HCT116 (cell line): Measurements from ENCODE around the gene ZSWIM8. TPM values are rescaled to one million over a fixed set of nuclear protein-coding genes. Genes with fewer than 3 reads are reported as not detected.
"Not testable (repeated sequence)": the region's sequence is repeated elsewhere in the genome, so short reads cannot be mapped to it uniquely, and the experiment has no call there.

Experiments used
- ATAC-seq: fragments of 200-7000 bp; cut with Tn5 transposase; 2 replicates; pipeline ENCODE4 v1.9.1; 2020; ENCODE audit warnings: mild to moderate bottlenecking, moderate library complexity
- BruUV-seq: library from RNA; stranded (reverse); fragments of 400-500 nt; replicated peaks from 2 replicates; lab custom pipeline; 2021; lab: Mats Ljungman, UMichigan
- CTCF ChIA-PET: fragments of 300-600 bp; sonication (Branson Sonifier 250); formaldehyde crosslinking; loops from one replicate; lab custom pipeline; 2021; ENCODE audit warnings: antibody characterized with exemption; lab: Charles Lee
- POLR2A ChIA-PET: fragments of 300-600, 350-600 bp; sonication (Branson Sonifier 250); formaldehyde crosslinking; loops from one replicate; lab custom pipeline; 2021; ENCODE audit warnings: antibody characterized with exemption; lab: Charles Lee
- RAD21 ChIA-PET, 2 experiments: fragments of 300-600 bp; sonication (Branson Sonifier 250); formaldehyde crosslinking; loops; one replicate each; lab custom pipeline; 2023; ENCODE audit warnings: low total read pairs in 2 of 2; ENCODE audit not compliant: uncharacterized antibody in 2 of 2, unreplicated experiment in 2 of 2, low non-redundant PET in 1 of 2; lab: Charles Lee
- DNase-seq: peaks from one replicate; pipeline ENCODE4 v3.0.0-alpha.2; 2010; ENCODE audit warnings: low read depth, low spot score
- H2AFZ ChIP-seq: fragments of 200-600 bp; shearing (Covaris generic), sonication (generic); 2 replicates; pipeline ENCODE4 v1.6.1; 2017; ENCODE audit warnings: low read depth, mixed run types, mixed read lengths, antibody characterized with exemption, low read length; ENCODE audit not compliant: poor library complexity, severe bottlenecking
- H3K27ac ChIP-seq: 2 replicates; pipeline ENCODE4 v1.5.1; 2012; ENCODE audit warnings: low read depth, low read length
- H3K27me3 ChIP-seq: fragments of 200-600 bp; sonication (generic); 2 replicates; pipeline ENCODE4 v1.6.1; 2016; ENCODE audit warnings: mixed run types, low read length, mixed read lengths; ENCODE audit not compliant: insufficient read depth
- H3K36me3 ChIP-seq, 2 experiments: fragments of 200-500 bp in 1 of 2; fragments of 200-600 bp in 1 of 2; sonication (Bioruptor generic) in 1 of 2; sonication (generic) in 1 of 2; 2 replicates each; pipeline versions ENCODE4 v1.5.1 to v1.6.1; 2014 to 2016; ENCODE audit warnings: low read length in 2 of 2, inconsistent platforms in 1 of 2, mixed read lengths in 1 of 2, mixed run types in 1 of 2; ENCODE audit not compliant: insufficient read depth in 2 of 2, control insufficient read depth in 1 of 2
- H3K4me1 ChIP-seq, 2 experiments: fragments of 200-600 bp in 1 of 2; sonication (generic) in 1 of 2; 2 replicates each; pipeline versions ENCODE4 v1.5.1 to v1.6.1; 2012 to 2017; ENCODE audit warnings: low read length in 2 of 2, inconsistent platforms in 1 of 2, mild to moderate bottlenecking in 1 of 2, mixed read lengths in 1 of 2, mixed run types in 1 of 2, moderate library complexity in 1 of 2; ENCODE audit not compliant: insufficient read depth in 2 of 2, control insufficient read depth in 1 of 2
- H3K4me2 ChIP-seq: fragments of 200-600 bp; sonication (generic); 2 replicates; pipeline ENCODE4 v1.6.1; 2017; ENCODE audit warnings: mixed run types, low read length, mixed read lengths
- H3K4me3 ChIP-seq, 2 experiments: fragments of 200-600 bp in 1 of 2; sonication (generic) in 1 of 2; replicated peaks in 1 of 2; 2 replicates each; pipeline ENCODE4 v1.5.1; 2011 to 2016; ENCODE audit warnings: low read length in 2 of 2, control low read depth in 1 of 2, low read depth in 1 of 2, mild to moderate bottlenecking in 1 of 2, mixed read lengths in 1 of 2, mixed run types in 1 of 2
- H3K79me2 ChIP-seq: fragments of 200-600 bp; sonication (generic); 2 replicates; pipeline ENCODE4 v1.6.1; 2017; ENCODE audit warnings: mild to moderate bottlenecking, mixed run types, low read length, moderate library complexity, mixed read lengths; ENCODE audit not compliant: insufficient read depth
- H3K9ac ChIP-seq: fragments of 200-600 bp; sonication (generic); 2 replicates; pipeline ENCODE4 v1.6.1; 2016; ENCODE audit warnings: low read length, mixed read lengths
- H3K9me2 ChIP-seq: fragments of 200-600 bp; sonication (generic), shearing (Covaris generic); 2 replicates; pipeline ENCODE4 v1.6.1; 2017; ENCODE audit warnings: mixed run types, mild to moderate bottlenecking, moderate library complexity; ENCODE audit not compliant: insufficient read depth
- H3K9me3 ChIP-seq, 2 experiments: fragments of 200-500 bp in 1 of 2; fragments of 200-600 bp in 1 of 2; sonication (Bioruptor generic) in 1 of 2; sonication (generic) in 1 of 2; 2 replicates each; pipeline ENCODE4 v1.6.1; 2014 to 2017; ENCODE audit warnings: low read length in 2 of 2, mixed read lengths in 2 of 2, inconsistent platforms in 1 of 2, low read depth in 1 of 2, mild to moderate bottlenecking in 1 of 2, mixed run types in 1 of 2, moderate library complexity in 1 of 2; ENCODE audit not compliant: control insufficient read depth in 1 of 2, insufficient read depth in 1 of 2
- H4K20me1 ChIP-seq: fragments of 200-600 bp; sonication (generic), shearing (Covaris generic); 2 replicates; pipeline ENCODE4 v1.6.1; 2017; ENCODE audit warnings: mixed run types, mild to moderate bottlenecking, moderate library complexity; ENCODE audit not compliant: insufficient read depth
- ATF3 ChIP-seq: IDR thresholded peaks from 2 replicates; pipeline ENCODE4 v1.6.1; 2012
- CTCF ChIP-seq, 3 experiments: fragments of 200-600 bp in 1 of 3; sonication (generic) in 1 of 3; IDR thresholded peaks in 2 of 3; conservative IDR thresholded peaks in 1 of 3; 2 replicates each; pipeline ENCODE4 v1.5.1; 2012 to 2017; ENCODE audit warnings: low read depth in 2 of 3, low read length in 2 of 3, antibody characterized with exemption in 1 of 3, borderline replicate concordance in 1 of 3, control low read depth in 1 of 3, mild to moderate bottlenecking in 1 of 3, mixed read lengths in 1 of 3, mixed run types in 1 of 3, moderate library complexity in 1 of 3; ENCODE audit not compliant: insufficient read depth in 1 of 3
- EGR1 ChIP-seq: IDR thresholded peaks from 2 replicates; pipeline ENCODE4 v1.6.1; 2012; ENCODE audit warnings: low read depth
- FOSL1 ChIP-seq: IDR thresholded peaks from 2 replicates; pipeline ENCODE4 v1.6.1; 2012; ENCODE audit warnings: low read depth
- MAX ChIP-seq: IDR thresholded peaks from 2 replicates; pipeline ENCODE4 v1.6.1; 2012
- POLR2AphosphoS5 ChIP-seq: IDR thresholded peaks from 2 replicates; pipeline ENCODE4 v1.6.1; 2011; ENCODE audit warnings: mild to moderate bottlenecking, low read depth, low read length, moderate library complexity
- RAD21 ChIP-seq: IDR thresholded peaks from 2 replicates; pipeline ENCODE4 v1.6.1; 2012; ENCODE audit warnings: low read depth, mild to moderate bottlenecking
- REST ChIP-seq: IDR thresholded peaks from 2 replicates; pipeline ENCODE4 v1.6.1; 2012; ENCODE audit warnings: low read depth
- SP1 ChIP-seq: IDR thresholded peaks from 2 replicates; pipeline ENCODE4 v1.6.1; 2012; ENCODE audit warnings: low read depth
- SRF ChIP-seq: IDR thresholded peaks from 2 replicates; pipeline ENCODE4 v1.6.1; 2012; ENCODE audit warnings: low read depth
- TCF7L2 ChIP-seq: IDR thresholded peaks from 2 replicates; pipeline ENCODE4 v1.7.0; 2011; ENCODE audit warnings: borderline replicate concordance, inconsistent platforms; ENCODE audit not compliant: insufficient read depth, insufficient read length; ENCODE audit errors: extremely low read depth
- YY1 ChIP-seq: IDR thresholded peaks from 2 replicates; pipeline ENCODE4 v1.6.1; 2011; ENCODE audit warnings: low read length, low read depth, moderate library complexity, mild to moderate bottlenecking; ENCODE audit not compliant: insufficient replicate concordance; ENCODE audit errors: extremely low read depth
- ZFX ChIP-seq: fragments of 450-650 bp; IDR thresholded peaks from 2 replicates; pipeline ENCODE4 v1.6.1; 2017
- ZNF274 ChIP-seq: fragments of 200-500 bp; sonication (Bioruptor generic); IDR thresholded peaks from 2 replicates; pipeline ENCODE4 v1.6.1; 2014; ENCODE audit warnings: mild to moderate bottlenecking, low read depth, low read length, inconsistent platforms
- intact Hi-C: fragments of 100-400 bp; cut with micrococcal nuclease; formaldehyde crosslinking; loops from 2 replicates; pipeline ENCODE4 v1.10.0; 2022
- total RNA-seq: library from RNA; stranded (reverse); gene quantifications from one replicate; pipeline ENCODE4 v1.2.1, GENCODE V29; 2021; ENCODE audit not compliant: unreplicated experiment

Gene ZSWIM8
- total RNA-seq, 1 experiment from 2014 or later = 49.9 TPM

- DNase-seq, H3K9me3 ChIP-seq, H3K79me2 ChIP-seq, H4K20me1 ChIP-seq, H3K27ac ChIP-seq, H3K9me2 ChIP-seq, H3K27me3 ChIP-seq, CTCF ChIA-PET, H3K4me2 ChIP-seq, intact Hi-C loops, BruUV-seq, H2AFZ ChIP-seq, H3K9ac ChIP-seq, ATAC-seq, POLR2A ChIA-PET, H3K4me1 ChIP-seq, H3K4me3 ChIP-seq, RAD21 ChIA-PET: not testable (repeated sequence)
- TF ChIP-seq POLR2AphosphoS5 = 0 out of 2 replicates have a peak, but pooled peaks have one; percentile 2
- peaks cover 19 to 26% of the 10 kb centered on the region in 2 experiments for H3K36me3 ChIP-seq
Observed at GRCh38 chr10:73796035-73796434, 10.6 kb downstream of the ZSWIM8 start.

- ATAC-seq = no peak
- peaks cover 19 to 27% of the 10 kb centered on the region in 2 experiments for H3K36me3 ChIP-seq
- H3K79me2 ChIP-seq = no peaks in the 10 kb centered on the region
- POLR2A ChIA-PET = no interaction called here
- CTCF ChIA-PET = no interaction called here
- intact Hi-C loops = no loop called here
- H3K9me3 ChIP-seq = no peaks in the 10 kb centered on the region
- no peak overlapping the region for H3K27ac ChIP-seq
- DNase-seq = no peak
- no peak overlapping the region for H2AFZ ChIP-seq
- no peaks in the 10 kb centered on the region for H4K20me1 ChIP-seq
- no peak overlapping the region for H3K4me2 ChIP-seq
- TF ChIP-seq RAD21 (no peak), ATF3 (no peak), TCF7L2 (no peak), ZNF274 (no peak), YY1 (no peak), ZFX (no peak), POLR2AphosphoS5 (no peak), EGR1 (no peak), SP1 (no peak), REST (no peak), MAX (no peak), SRF (no peak), CTCF (IDR thresholded peaks at IDR 0.05 in 2 of 3, conservative IDR thresholded peaks at IDR 0.05 in 1 of 3; ENCODE audit: borderline replicate concordance in 1 of 3, insufficient read depth in 1 of 3, low read depth in 2 of 3, low read length in 2 of 3) (no peak), FOSL1 (no peak)
- H3K9ac ChIP-seq = no peak overlapping the region
- H3K9me2 ChIP-seq = no peaks in the 10 kb centered on the region
- RAD21 ChIA-PET = no interaction called here
- BruUV-seq = no TSS peak
- no peak overlapping the region for H3K4me3 ChIP-seq
- H3K4me1 ChIP-seq = no peaks in the 10 kb centered on the region
- no peaks in the 10 kb centered on the region for H3K27me3 ChIP-seq
Observed at GRCh38 chr10:73796766-73797165, 11.4 kb downstream of the ZSWIM8 start.
